Stimulated activated CD8-positive, alpha-beta memory T cell treated with anti-CD3 and anti-CD28 coated beads, Interleukin-4, amount 100 ng/mL, for 48 hours (primary cell): ENCODE results near the gene TBC1D23.
A peak's percentile ranks its signal among the peaks of the same experiment; 100 is the strongest.
"Not testable (repeated sequence)": the region's sequence is repeated elsewhere in the genome, so short reads cannot be mapped to it uniquely, and the experiment has no call there.

Experiments used
- DNase-seq: peaks from one replicate; pipeline ENCODE4 v3.0.0-alpha.2; 2020

Gene TBC1D23

GRCh38 chr3:100260685-100261484, at the start of gene TBC1D23:
Gene TBC1D23 (plus strand): TSS chr3:100260992. CDS start chr3:100261019, 27 bp downstream.
- peak; percentile 98 for DNase-seq

DNA sequence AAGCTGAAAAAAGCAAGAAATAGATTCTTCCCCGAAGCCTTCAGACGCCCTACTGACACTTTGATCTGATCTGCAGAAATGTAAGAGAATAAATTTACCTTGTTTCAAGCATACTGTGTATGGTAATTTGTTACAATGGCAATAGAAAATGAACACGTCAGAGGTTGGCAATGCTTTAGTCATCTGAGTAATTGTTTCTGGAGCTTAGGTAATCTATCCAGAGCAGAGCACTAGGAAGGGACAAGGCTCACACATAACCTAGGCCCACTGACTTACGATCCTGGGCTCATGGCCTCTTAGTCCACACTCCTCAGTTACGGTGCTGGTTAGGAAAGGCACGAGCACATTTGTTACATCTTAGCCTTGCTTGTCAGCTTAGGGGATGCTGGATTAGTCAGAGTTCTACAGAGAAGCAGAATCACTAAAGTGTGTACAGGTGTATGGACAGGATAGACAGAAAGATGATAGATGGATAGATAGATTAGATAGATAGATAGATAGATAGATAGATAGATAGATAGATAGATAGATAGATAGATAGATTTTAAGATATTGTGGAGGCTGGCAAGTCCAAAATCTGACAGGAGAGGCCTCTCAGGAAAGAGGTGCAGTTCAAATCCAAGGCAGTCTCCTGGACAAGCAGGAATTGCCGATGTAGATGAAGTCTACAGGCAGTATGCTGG, 46.8 kb upstream of the TBC1D23 start:
- DNase-seq, result no peak

GRCh38 chr3:100214574-100214964, 46.2 kb upstream of the TBC1D23 start:
- DNase-seq, result no peak

- no peak for DNase-seq
These were observed 44.1 kb upstream of the TBC1D23 start for GRCh38 chr3:100216713-100217112.

DNA sequence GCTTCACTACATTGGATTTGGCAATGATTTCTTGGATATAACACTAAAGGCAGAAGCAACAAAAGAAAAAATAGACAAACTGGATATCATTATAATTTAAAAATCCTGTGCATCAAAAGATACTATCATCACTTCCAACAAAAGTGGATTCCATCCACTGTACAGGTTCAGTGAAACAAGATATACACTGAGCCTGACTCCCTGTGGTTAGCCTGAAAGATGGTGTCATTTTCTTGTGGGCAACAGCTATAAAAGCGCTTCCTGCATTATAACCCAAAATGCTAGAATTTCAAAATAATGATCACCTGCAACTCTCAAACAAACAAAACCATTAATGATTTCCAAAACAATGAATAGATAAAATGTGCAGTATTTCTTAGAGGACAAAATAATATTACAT, 39.6 kb upstream of the TBC1D23 start:
- no peak for DNase-seq

- no peak for DNase-seq
These were observed 35.6 kb upstream of the TBC1D23 start for GRCh38 chr3:100225193-100225592.

DNA sequence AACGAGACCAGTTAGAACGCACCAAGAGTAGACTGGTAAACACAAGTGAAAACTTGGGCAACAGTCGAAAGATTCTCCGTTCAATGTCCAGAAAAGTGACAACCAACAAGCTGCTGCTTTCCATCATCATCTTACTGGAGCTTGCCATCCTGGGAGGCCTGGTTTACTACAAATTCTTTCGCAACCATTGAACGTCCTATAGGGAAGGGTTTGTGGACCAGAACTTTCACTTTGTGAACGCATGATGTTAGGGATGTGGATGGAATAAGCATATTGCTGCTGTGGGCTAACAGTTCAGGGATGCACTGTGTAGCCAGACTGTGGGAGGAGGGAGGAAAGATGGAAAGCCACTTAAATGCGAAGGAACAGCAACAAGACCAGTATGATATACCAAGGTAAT, 34.9 kb upstream of the TBC1D23 start:
- DNase-seq, result no peak

DNA sequence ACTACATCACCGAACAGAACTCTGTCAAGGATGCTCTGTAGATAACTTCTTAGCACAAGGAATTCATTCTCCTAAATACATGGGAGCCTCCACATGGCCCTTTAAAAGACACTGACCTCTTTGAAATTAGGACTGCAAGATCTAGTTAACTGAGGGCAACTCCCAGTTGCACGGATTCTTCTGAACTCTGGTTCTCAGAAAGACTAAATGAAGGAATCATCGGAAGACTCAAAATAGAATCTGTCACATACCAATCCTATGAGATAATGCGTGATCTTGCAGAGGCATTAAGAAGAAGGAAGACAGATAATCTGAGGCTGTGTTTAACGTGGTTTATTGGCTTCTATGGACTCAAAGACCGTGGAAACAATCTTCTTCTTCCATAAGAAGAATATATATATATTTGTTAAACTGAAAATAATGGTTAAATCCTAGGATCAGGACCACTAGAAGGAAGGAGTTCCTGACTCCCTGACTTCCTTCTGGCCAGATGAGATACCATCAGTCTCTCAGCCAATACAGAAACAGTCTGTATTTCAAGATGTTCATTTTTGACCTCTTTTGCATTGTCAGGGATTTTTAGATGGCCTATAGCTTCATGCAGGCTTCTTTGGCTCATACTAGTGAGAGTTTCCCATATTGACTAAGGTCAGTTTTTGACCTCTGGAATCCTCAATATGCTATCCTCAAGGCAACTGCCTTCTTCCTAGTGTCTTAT, 33.9 kb upstream of the TBC1D23 start:
- no peak for DNase-seq

- no peak for DNase-seq
These were observed 33.3 kb upstream of the TBC1D23 start for GRCh38 chr3:100227511-100227921.

GRCh38 chr3:100228247-100228646, 32.5 kb upstream of the TBC1D23 start:
- no peak for DNase-seq

DNA sequence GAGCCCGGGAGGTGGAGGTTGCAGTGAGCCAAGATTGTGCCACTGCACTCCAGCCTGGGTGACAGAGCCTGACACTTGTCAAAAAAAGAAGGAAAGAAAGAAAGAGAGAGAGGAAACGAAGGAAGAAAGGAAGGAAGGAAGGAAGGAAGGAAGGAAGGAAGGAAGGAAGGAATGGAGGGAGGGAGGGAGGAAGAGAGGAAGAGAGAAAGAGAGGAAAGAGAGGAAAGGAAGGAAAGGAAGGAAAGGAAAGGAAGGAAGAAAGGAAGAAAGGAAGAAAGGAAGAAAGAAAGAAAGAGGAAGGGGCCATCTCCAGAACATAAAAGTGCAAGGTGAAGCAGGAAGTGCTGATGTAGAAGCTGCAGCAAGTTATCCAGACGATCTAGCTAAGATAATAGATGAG, 31.6 kb upstream of the TBC1D23 start:
- not testable (repeated sequence) for DNase-seq

DNA sequence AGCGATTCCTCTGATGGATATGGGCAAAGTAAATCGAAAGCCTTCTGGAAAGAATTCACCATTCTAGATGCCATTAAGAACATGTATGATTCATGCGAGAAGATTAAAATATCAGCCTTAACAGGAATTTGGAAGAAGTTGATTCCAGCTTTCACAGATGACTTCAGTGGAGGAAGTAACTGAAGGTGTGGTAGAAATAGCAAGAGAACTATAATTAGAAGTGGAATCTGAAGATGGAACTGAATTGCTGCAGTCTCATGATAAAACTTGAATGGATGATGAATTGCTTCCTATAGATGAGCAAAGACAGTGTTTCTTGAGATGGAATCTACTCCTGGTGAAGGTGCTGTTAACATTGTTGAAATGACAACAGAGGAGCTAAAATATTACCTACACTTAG, 30.1 kb upstream of the TBC1D23 start:
- DNase-seq, result no peak

- no peak for DNase-seq
These were observed 29.1 kb upstream of the TBC1D23 start for GRCh38 chr3:100231668-100232067.

GRCh38 chr3:100234364-100234763, 26.4 kb upstream of the TBC1D23 start:
- no peak for DNase-seq

DNA sequence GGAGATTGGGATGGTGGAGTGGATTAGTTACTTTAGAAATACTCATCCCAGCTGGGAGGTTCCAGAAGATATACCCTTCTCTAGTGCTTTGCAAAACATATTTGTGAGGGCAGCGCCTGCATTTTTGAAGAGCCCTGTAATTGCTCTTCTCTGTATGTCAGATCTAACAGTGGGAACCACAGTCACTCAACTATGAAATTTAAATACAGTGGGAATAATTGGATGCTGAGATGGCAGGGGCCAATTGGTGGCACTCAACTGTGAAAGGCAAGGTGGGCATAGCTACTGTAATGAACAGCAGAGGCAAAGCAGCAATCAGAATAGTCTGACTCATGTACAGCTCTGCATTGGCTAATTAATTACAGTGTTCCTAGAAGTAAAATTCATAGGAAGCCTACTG, 22.2 kb upstream of the TBC1D23 start:
- no peak for DNase-seq

DNA sequence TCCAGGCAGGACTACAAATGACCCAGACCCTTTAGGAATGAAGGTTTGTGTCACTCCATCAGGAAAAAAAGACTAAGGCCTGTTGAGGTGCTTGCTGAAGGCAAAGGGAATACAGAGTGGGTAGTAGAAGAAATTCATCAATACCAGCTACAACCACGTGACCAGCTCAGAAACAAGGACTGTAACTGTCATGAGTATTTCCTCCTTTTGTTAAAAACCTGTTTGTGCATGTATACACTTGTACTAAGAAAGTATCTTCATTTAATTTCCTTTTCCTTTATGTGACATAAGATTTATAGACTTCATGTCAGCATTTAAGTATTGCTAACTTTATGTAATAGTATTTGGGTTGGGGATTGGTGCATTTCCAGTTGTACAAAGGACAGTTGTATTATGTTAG, 18.3 kb upstream of the TBC1D23 start:
- DNase-seq, result not testable (repeated sequence)

GRCh38 chr3:100244264-100244663, 16.5 kb upstream of the TBC1D23 start:
- no peak for DNase-seq

- no peak for DNase-seq
These were observed 15.7 kb upstream of the TBC1D23 start for GRCh38 chr3:100245136-100245535.

- peak; percentile 40 for DNase-seq
These were observed 14.9 kb upstream of the TBC1D23 start for GRCh38 chr3:100245927-100246326.

DNA sequence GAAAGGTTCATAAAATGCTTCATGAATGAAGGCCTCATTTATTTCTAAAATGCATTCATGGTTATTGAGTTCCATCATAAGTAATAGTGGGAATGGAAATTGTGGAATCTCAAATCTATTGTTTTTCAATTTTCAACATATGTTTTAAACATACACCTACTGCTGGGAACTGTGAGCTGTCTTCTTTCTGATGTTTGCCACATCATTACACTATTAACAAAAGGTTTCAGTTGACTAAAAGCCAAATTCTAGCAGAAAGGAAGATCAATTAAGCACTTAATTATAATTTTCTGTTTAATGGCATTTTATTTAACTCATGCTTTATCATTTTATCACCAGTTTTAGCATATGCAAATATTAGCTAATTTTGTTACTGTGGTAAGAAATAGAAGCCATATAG, 13.8 kb upstream of the TBC1D23 start:
- no peak for DNase-seq

- no peak for DNase-seq
These were observed 8.8 kb upstream of the TBC1D23 start for GRCh38 chr3:100252001-100252400.

DNA sequence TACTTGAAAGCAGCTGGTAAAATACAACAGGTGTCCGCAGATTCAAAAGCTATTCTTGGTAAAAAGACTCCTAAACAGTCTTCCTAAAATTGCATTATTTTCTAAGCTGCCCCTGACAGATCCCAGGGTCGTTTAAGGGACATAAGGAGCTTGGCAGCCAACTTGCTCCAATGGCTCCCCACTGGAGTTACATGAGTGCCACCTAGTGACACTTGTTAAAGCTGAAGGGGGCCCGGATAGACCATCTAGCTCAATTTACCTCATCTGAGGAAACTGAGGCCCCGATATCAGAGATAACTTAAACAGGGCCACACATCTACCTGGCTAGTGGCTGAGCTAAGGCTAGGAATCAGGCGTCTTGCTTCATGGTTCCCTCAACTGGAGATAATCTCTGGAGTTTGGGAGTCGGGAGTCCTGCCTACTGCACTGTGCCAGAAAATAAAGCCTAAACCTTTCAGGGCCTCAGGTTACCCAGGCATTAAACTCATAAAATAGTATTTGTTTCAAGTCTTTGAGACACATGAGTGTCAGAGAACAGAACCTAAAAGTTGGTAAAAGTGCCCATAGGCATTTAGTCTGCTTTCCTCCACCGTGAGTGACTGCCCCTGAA, 6.5 kb upstream of the TBC1D23 start:
- DNase-seq, result peak; percentile 43

DNA sequence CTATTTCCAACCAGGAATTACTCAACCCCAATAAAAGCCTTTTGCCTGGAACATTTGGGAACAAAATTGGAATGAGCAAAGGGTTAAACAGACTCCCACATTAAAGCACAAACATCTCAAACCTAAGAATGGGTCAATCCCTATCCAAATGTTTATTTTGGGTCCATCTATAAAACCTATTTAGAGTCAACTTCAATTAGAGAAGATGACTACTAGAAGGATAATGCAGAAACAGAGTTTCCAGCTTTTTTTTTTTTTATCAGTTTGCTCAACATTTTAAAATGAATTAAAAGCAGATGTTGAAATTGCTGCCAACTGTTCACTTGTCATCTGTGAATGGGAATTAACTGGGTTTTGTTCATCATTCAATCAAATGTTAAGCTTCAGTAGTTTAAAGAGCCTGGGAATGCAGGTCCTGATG, 4.1 kb upstream of the TBC1D23 start:
- DNase-seq, result no peak
